Measurements from ENCODE around the gene PLIN1.
"Not testable (repeated sequence)": the region's sequence is repeated elsewhere in the genome, so short reads cannot be mapped to it uniquely, and the experiment has no call there.

PLIN1 gene

DNA sequence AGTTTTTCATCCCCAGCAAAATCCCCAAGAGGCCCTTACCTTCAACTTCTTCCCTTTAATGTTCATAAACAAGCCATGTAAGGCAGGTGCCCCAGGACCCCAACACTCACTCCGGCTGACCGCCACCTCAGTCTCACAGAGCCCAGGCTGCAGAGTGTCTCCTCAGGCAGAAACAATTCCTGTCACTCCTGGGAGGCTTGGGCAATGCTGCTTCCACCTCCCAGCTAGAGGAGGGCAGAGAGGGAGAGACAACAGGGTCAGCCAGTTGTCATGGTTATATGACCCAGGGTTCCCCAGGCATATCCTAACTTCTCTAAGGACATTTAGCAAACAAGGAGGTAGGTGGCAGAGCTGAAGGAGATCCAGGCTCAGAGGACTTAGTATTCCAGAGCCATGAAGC, at the start of gene PLIN1:
Gene PLIN1 (minus strand): TSS at position 156 of the 400 bp plus-strand sequence. CDS start 1,878 bp downstream, outside the sequence.
- DNase-seq (ENCODE audit: low read depth): no peak

- DNase-seq (ENCODE audit: low read depth): no peak
Measured at GRCh38 chr15:89728254-89728653, 49.1 kb upstream of the PLIN1 start.

DNA sequence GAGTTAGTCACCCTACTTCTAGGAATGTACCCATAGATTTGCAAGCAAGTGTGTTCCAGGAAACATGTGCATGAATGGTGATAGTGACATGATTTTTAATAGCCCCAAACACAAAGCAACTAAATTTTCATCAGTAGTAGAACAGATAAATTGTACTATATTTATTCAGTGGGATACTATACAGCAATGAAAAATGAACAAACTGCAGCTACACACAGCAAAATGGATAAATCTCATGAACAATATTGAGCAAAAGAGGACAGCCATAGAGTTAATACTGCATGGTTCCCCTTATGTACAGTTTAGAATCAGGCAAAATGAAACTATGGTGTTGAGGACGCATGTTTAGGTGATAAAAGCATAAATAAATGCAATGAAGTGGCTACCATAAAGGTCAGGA, 45.9 kb upstream of the PLIN1 start:
- no peak for DNase-seq (ENCODE audit: low read depth)

GRCh38 chr15:89724621-89725020, 45.5 kb upstream of the PLIN1 start:
- DNase-seq (ENCODE audit: low read depth): no peak

GRCh38 chr15:89723031-89723430, 43.9 kb upstream of the PLIN1 start:
- no peak for DNase-seq (ENCODE audit: low read depth)

DNA sequence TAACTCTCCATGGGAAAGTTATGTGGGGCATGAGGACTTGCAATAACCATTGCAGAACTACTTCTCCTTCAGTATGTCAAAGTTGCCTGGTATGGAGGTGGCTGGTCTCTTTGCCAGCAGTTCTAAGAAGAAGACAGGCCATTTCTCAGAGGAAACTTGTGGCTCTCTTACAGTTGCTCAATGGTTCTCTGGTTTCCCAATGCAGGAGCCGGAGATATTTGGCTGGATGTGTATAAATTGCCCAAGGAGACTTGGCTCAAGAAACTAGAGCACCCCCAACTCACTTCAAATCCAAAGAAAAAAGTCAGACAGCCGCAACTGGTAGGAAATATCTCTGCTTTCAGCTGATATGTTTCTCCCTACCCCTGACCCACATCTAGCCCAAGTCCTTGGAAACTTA, 35.6 kb upstream of the PLIN1 start:
- no peak for DNase-seq (ENCODE audit: low read depth)

GRCh38 chr15:89707577-89707976, 28.4 kb upstream of the PLIN1 start:
- DNase-seq (ENCODE audit: low read depth): no peak

DNA sequence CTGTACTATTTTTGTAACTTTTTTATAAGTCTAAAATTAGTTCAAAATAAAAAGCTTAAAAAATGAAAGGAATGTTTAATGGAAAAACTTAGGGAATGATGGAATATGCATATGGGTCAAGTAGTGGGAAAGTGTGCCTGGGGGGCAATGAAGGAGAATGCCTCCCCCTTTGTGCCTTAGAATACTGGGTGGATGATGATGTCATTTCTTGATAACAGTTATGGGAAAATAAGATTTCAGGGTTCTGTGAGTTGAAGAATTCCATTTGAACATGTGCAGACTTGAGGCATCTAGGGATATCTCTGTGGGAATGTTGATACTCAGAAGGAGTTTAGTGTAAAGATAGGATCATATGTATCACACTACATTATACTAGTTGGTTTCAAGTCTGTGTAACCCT, 25.2 kb upstream of the PLIN1 start:
- no peak for DNase-seq (ENCODE audit: low read depth)

DNA sequence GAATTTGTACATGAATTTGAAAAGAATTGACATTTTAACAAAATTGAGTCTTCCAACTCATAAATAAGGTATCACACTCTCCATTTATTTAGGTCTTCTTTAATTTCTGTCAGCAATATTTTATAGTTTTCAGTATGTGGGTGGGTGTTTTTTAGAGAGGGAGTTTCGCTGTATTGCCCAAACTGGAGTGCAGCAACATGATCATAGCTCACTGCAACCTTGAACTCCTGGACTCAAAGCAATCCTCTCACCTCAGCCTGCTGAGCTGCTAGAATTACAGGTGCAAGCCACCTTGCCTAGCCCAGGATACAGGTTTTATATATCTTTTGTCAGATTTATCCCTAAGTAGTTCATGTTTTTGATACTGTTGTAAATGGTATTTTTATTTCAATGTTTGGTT, 16.0 kb upstream of the PLIN1 start:
- DNase-seq (ENCODE audit: low read depth): no peak

- no peak for DNase-seq (ENCODE audit: low read depth)
Measured at GRCh38 chr15:89693696-89694095, 14.5 kb upstream of the PLIN1 start.

- no peak for DNase-seq (ENCODE audit: low read depth)
Measured at GRCh38 chr15:89693091-89693490, 13.9 kb upstream of the PLIN1 start.

- peak; percentile 70 for DNase-seq (ENCODE audit: low read depth)
Measured at GRCh38 chr15:89690276-89691218, 11.4 kb upstream of the PLIN1 start, which contains the start of the genes PEX11A and WDR93. Gene PEX11A, minus strand, starts transcription at chr15:89690754. Its CDS starts 122 bp downstream, at chr15:89690632. Gene WDR93, plus strand, starts transcription at chr15:89690811. Its CDS starts 10,936 bp downstream, at chr15:89701747.

GRCh38 chr15:89689930-89690275, 10.7 kb upstream of the PLIN1 start:
- DNase-seq (ENCODE audit: low read depth): not testable (repeated sequence)

- DNase-seq (ENCODE audit: low read depth): no peak
Measured at GRCh38 chr15:89686522-89686921, 7.4 kb upstream of the PLIN1 start.

DNA sequence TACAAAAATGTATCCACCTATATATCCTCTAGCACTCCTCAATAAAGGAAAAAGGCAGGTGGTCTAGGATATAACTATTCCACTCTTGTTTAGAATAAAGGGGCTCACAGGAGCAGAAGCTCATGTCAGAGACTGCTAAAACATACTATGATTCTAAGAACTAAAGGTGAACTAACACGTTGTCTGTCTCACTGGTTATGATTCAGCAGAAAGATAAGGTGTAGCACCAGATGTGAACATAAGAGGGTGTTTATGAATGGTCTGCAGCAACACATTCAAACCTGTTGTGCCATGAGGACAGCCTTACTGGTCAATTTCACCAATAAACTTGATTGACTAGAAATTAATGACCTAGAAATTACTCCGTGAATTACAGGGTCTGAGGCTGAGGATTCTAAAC, 6.8 kb upstream of the PLIN1 start:
- no peak for DNase-seq (ENCODE audit: low read depth)

- no peak for DNase-seq (ENCODE audit: low read depth)
Measured at GRCh38 chr15:89681146-89681545, 2.0 kb upstream of the PLIN1 start.

DNA sequence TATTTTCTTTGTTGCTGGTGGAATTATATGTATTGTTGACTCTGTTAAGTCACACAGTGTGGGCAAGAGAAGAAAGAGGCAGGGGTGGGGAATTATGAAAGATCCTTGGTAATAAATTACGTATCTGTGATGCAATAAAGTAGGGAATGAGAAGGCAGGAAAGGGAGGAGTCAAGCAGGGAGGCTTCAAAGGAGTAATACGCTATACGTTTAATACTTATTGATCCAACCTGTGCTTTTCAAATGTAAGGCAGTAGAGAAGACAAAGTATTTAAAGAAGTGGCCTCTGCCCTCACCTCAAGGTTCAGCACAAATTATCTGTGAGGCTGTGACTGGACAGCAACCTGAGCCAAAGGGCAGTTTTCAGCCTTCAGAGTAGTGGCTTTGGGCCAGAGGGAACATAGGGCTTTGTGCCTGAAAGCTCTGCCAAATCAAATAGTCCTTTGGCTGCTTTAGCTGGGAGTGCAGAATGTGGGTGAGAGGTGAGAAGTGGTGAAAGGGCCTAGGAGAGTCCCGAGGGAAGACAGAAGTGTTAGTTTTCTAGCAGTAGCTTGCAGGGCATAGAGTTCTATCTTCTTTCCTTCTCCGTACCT, 1.2 kb upstream of the PLIN1 start:
- DNase-seq (ENCODE audit: low read depth): no peak

- no peak for DNase-seq (ENCODE audit: low read depth)
Measured at GRCh38 chr15:89677381-89677780, 1.8 kb downstream of the PLIN1 start.

GRCh38 chr15:89675606-89676005, 3.6 kb downstream of the PLIN1 start:
- no peak for DNase-seq (ENCODE audit: low read depth)

GRCh38 chr15:89674526-89674925, 4.6 kb downstream of the PLIN1 start:
- DNase-seq (ENCODE audit: low read depth): no peak

- DNase-seq (ENCODE audit: low read depth): peak; percentile 18
Measured at GRCh38 chr15:89673165-89673512, 6.0 kb downstream of the PLIN1 start.

- DNase-seq (ENCODE audit: low read depth): no peak
Measured at GRCh38 chr15:89672221-89673164, 6.7 kb downstream of the PLIN1 start.

Data from activated T-cell treated with anti-CD3 and anti-CD28 coated beads for 48 hours (primary cell).